ENCODE data around the gene LMF2.

LMF2 gene

DNA sequence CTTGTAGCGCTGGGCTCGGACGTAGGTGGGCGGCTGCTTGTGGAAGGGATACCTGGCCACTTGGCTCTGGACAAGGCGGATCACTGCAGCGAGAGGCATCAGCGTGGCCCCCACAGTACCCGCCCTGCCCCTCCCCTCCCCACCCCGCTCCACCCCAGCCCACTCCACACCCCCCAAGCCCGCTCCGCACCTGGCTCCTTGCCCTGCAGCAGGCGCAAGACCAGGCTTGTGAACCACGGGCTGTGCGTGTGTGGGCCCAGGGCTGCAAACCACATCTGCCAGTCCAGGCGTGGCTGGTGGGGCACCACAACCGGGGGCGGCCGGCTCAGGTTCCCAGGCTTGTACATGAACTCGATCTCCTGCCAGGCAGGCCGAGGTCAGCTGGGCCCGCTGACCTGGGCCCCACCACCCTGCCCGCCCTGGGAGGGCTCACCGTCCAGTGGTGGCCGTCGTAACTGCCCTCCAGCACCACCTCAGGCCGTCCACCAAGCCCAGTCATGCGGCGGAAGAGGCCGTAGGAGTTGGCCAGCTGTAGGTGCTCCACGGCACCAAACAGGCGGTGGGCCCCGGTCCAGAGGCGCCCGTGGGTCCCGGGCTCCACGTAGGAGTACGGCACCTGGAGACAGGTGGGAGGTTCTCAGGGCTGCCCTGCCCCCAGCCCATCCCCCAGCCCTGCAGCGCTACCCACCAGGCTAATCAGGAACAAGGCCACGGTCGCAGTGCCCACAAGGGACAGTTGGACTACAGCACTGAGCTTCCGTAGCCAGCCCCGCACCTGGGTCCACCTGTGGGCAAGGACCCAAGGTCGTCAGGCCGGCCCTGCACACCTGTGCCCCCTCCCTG, 2.9 kb downstream of the LMF2 start:
- DNase-seq (ENCODE audit: low read depth in 2 of 2), result no peak

DNA sequence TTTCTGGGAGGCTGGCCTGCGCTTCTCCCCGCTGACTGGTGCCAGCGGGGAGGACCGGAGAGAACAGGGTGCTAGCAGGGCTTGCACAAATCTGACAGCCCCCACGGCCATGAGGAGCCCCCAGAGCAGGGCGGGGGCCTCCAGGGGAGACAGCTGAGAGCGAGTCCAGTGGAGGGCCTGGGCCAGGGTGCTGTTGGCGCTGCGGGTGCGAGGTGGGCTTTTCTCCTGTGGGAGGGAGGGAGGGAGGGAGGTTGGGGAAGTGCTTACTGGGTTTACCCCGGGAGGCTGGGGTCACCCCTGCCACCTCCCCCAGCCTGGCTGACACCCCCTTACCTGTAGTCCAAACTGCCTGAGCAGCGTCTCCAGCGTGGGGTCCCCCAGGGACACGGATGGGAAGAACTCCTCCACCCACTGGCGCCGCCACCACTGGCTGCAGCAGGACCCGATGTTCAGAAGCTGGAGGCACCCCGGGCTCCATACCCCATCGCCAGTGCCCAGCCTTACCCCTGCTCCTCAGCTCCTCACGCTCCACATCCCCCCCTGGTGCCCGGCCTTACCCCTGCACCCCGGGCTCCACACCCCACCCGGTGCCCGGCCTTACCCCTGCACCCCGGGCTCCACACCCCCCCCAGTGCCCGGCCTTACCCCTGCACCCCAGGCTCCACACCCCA, 3.9 kb downstream of the LMF2 start:
- no peak for DNase-seq (ENCODE audit: low read depth in 2 of 2)

DNA sequence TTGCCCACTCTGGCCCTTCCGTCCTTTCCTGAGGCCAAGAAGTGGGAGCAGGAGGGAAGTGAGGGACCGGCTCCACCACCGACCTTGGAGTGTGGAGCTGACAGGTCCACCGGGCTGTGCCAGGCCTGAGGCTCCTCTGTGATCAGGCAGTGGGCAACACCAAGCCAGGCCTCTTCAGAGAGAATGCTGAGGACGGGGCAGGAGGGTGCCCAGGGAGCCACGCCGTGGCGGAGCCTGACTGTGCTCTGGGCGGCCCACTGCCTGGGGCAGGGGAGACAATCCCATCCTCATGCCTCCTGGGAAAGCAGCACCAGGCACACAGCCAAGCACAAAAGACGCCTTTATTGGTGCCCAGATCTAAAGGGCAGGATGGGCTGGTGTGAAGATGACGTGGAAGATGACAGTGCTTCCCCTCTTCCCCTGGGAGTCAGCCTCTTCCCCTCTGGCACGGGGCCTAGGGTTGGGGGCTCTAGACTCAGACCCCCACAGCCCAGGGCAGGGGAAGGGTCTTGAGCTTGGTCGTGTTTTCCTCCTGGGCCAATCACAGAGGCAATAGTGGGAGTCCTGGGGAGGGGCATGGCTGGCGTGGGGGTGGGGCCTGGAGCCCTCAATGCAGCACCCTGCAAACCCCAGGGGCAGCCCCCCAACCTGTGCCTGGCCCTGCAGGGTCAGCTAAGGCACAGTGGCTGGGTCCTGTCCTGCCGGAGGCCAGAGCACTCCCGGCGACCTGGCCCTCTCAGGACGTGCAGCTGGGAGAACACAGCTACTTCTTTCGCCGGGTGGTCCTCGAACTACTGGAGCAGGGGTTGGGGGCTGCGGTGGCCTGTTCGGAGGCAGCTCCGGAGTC, 4.7 kb downstream of the LMF2 start:
- DNase-seq (ENCODE audit: low read depth in 2 of 2), result no peak

DNA sequence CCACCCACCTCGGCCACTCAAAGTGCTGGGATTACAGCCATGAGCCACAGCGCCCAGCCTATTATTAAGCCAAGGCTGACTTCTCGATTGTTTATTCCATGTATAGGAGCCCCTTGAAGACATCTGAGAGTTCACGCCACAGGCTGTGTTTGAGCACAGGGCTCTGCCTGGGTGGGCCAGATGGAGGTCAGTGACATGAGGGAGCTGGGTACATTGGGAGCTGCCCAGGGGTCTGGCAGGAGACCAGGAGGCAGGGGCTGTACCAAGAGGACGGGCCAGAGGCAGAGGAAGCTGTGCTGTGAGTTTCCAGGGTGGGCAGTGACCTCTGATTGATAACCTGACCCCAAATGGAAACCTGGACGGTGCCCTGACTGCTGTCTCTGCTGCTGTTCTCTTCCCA, 5.4 kb downstream of the LMF2 start:
- DNase-seq (ENCODE audit: low read depth in 2 of 2), result no peak

DNA sequence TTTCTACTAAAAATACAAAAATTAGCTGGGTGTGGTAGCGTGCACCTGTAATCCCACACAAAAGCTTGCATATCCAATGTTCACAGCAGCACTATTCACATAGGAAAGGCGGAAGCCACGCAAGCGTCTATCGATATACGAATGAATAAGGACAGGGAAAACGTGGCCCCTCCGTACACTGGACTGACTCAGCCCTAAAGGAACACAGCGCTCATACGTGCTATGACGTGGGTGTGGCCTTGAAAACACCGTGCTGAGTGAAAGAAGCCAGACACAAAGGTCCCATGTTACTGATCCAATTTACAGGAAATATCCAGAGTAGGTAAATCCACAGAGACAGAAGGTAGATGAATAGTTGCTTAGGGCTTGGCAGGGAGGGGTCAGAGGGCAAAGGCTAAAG, 7.0 kb downstream of the LMF2 start:
- DNase-seq (ENCODE audit: low read depth in 2 of 2), result no peak

DNA sequence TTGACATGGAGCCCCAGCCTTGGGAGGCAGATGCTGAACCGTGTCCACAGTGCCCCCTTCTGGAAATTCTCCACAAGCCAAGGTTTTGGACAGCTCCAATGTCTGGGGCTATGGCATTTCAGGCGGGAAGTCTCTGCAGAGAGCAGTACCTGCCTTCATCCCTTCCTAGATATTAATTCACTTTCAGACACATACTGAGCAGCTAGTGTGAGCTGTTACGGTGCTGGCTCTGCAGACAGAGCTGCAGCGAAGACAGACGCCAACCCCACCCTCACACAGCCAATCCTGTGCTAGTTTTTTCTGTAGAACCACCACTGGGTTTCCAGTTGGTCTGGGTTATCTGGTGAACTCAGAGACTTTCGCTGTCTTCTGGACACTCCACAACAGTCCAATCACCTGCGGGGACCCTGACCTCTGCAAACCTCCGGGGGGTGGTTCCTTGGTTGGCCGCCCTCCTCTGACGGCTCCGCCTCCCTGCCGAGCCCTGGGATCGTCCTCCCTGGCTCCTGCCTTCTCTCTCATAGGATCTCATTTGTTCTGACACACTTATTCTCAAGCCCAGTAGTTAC, 9.1 kb downstream of the LMF2 start:
- peak; percentile 39 to 42 for DNase-seq (ENCODE audit: low read depth in 2 of 2)

DNA sequence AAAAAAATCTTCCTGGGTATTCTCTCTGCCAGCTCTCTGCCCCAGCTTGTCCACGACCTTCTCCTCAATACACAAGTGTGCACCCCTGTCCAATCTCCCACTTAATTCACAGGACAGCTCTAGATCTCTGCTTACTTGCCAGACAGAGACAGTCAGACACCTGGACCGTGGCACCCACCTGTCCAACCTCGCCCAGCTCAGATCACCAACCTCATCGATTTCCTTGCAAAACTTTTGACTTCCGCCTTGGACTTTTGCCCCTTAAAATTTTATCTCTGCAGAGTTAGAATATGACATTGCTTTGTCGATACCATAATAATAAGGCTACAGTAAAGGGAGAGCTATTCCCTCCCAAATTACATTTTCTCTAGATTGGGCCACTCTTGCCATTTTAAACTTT, 10.4 kb downstream of the LMF2 start:
- no peak for DNase-seq (ENCODE audit: low read depth in 2 of 2)

DNA sequence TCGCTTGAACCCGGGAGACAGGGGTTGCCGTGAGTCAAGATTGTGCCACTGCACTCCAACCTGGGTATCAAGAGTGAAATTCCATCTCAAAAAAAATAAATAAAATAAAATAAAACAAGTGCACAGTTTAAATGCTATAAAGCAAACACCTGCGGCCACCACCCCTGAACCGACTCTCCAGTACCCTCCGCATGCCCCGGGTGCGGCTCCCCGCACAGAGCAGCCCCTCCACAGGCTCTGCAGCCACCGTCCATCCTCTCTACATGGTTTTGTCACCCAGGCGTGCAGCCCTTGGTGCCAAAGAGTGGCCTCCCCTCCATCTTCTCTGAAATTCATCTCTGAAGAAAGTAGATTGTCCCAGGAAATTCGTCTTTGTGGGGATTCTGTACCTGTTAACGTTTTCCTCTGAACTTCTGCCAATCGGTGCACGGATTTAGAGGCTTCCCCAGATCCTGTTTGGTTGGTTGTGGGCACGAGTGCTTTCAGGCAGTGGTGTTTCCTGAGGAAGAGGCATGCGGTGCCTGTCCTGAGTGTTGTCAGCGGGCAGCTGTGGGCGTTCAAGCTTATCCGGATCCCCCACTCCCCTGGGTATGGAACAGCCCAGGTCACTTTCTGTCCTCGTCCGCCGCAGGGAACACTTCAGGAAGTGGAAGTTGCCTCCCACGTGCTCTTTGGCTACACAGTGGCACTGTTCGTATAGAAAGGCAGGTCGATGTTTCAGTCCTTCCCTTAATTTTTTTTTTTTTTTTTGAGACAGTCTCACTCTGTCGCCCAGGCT, 16.8 kb downstream of the LMF2 start:
- no peak for DNase-seq (ENCODE audit: low read depth in 2 of 2)

DNA sequence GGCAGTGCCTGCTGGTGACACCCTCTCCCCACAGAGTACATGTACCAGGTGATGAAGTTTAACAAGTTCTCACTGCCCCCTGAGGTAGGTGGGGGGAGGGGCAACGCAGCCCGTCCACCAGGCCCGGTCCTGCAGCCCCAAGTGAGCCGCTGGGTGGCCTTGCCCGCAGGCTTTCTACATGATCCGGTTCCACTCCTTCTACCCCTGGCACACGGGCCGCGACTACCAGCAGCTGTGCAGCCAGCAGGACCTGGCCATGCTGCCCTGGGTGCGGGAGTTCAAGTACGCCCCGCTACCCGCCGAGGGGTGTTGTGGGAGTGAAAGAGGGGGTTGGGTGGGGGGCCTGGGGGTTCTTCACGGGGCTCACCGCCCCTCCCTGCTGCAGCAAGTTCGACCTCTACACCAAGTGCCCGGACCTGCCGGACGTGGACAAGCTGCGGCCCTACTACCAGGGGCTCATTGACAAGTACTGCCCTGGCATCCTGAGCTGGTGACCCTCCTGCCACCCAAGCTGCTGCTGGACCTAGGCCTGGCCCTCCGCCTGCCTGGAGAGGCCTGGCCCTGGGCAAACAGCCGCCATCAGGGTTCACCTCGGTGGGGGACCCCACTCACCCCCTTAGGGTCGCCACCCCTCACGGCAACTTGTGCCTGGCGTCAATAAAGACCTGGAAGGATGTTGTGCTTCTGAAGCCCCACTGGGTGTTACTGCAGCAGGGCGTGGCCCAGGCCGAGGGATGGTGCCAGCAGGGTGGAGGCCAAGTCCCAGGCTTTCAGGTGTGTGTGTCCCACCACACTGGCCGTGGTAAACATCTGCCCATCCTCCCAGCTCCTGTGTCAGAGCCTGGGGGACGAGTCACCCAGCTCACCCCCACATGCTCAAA, 17.9 kb downstream of the LMF2 start:
- DNase-seq (ENCODE audit: low read depth in 2 of 2), result no peak

DNA sequence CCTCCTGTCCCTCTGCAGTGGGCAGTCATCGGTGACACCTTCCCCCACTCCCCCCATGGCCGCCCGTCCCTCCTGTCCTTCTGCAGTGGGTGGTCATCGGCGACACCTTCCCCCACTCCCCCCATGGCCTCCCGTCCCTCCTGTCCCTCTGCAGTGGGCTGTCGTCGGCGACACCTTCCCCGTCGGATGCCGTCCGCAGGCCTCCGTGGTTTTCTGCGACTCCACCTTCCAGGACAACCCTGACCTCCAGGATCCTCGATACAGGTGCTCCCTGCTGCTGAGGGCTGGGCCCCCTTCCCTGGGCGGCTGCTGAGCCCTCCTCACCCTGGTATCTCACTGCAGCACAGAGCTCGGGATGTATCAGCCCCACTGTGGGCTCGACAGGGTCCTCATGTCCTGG, 18.6 kb downstream of the LMF2 start:
- no peak for DNase-seq (ENCODE audit: low read depth in 2 of 2)

DNA sequence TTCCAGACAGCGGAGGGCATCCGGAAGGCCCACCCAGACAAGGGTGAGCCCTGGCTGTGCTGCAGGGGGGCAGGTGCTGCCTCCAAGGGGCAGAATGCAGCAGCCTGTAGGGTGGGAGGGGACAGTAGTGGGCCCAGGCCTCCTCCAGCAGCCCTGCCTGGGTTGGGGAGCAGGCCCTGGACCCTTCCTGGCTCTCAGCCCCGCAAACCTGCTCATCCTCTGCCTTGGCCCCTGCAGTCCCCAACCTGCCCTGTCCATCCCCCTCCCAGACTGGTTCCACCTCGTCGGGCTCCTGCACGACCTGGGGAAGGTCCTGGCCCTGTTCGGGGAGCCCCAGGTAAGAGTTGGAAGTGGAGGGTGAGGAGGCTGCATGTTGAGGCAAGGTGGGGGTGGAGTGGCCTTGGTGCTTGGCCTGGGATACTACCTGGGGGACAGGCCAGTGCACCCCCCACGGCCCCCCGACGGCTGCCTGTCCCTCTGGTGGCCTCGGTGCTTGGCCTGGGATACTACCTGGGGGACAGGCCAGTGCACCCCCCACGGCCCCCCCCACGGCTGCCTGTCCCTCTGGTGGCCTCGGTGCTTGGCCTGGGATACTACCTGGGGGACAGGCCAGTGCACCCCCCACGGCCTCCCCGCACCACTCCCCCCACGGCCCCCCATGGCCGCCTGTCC, 19.4 kb downstream of the LMF2 start:
- no peak for DNase-seq (ENCODE audit: low read depth in 2 of 2)

DNA sequence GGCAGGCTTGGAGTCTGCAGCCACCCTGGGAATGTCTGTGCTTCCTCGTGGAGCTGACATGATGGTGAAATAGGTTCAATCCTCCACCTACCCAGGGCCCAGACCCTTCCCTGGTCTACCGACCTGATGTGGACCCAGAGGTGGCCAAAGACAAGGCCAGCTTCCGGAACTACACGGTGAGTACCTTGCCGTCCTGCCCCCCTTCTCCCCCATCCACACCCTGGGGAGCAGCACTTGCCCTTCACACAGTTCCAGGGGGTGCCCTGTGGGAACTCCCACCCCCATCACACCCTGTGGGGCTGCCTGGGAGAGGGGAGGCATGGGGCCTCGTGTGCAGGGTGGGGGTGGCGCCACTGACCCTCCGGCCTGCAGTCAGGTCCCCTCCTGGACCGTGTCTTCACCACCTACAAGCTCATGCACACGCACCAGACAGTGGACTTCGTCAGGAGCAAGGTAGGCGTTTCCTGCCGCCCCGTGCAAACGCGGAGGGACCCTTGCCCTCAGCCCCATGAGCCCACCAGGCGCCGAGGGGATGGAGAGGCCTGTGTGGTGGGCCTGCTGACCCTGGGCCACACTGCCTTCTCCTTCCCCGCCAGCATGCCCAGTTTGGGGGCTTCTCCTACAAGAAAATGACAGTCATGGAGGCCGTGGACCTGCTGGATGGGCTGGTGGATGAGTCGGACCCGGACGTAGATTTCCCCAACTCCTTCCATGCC, 20.1 kb downstream of the LMF2 start:
- no peak for DNase-seq (ENCODE audit: low read depth in 2 of 2)

DNA sequence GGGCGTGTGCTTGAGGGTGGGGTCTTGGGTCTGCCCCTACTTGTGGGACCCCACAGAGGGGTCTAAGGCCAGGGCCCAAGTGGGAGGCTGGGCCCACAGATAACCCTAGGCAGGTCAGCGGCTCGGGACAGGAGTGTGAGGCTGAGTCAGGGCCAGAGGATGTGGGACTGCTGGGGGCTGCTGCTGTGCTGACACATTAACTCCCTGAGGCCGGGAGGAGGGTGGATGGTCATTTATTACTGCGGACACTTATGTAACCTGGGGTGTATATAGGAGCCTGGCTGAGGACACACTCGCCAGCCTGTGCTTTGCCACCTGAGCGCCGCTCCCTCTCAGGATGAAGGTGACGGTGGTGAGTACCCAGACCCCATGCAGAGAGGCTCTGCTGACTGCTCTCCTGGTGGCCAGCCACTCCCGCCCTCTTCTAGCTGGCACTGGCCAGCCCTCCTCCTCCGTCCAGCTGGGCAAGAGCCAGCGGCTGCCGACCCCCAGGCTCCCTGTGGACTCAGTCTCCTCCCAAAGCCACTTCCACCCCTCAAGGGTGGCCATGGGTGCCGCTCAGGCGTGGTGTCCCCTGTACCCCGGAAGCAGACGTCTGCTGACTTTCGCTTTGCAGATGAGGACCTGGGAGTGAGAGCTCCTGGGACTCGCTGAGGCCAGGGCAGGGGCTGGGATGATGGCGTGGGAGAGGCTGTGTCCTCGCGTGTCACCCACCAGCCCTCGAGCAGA, 20.8 kb downstream of the LMF2 start, which contains the start of gene MIOX:
Gene MIOX, plus strand, starts transcription at position 299 of the 729 bp plus-strand sequence. Its CDS starts 39 bp downstream, at position 338.
- DNase-seq (ENCODE audit: low read depth in 2 of 2), result no peak

DNA sequence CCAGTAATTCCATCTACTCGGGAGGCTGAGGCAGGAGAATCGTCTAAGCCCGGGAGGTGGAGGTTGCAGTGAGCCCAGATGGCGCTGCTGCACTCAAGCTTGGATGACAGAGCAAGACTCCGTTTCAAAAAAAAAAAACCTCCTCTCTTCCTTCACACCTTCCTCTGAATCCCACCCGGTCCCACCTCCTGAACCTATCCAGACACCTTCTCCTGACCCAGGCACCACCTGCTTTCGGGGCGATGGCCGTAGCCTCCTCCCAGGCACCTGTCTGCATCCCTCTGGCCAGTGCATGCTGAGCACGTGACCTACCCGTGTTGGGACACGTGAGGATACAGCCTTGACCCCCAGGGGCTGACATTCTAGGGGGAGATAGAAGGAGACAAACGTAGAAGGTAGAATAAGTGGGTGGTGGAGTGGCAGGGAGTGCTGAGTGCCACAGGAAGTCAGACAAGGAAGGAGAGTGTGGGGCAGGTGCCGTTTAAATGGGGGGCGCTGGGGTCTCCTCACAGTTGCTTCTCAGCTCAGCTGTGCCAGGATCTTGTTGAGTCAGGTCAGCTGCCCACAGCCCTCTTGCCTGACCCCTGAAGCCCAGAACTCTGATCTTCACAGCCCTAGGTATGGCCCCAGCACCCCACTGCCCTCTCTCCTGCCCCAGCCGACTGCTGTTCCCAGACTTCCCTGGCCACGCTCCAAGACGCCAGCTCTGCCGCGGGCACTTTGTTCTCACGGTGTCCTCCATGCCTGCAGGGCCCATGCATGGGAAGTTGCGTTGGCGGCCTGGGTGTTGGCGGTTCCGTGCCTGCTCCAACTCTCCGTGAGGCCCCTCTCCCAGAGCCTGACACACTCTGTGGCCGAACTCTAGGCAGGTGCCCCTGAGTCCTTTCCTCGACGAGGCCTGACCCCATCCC, 22.0 kb downstream of the LMF2 start:
- DNase-seq (ENCODE audit: low read depth in 2 of 2), result no peak

DNA sequence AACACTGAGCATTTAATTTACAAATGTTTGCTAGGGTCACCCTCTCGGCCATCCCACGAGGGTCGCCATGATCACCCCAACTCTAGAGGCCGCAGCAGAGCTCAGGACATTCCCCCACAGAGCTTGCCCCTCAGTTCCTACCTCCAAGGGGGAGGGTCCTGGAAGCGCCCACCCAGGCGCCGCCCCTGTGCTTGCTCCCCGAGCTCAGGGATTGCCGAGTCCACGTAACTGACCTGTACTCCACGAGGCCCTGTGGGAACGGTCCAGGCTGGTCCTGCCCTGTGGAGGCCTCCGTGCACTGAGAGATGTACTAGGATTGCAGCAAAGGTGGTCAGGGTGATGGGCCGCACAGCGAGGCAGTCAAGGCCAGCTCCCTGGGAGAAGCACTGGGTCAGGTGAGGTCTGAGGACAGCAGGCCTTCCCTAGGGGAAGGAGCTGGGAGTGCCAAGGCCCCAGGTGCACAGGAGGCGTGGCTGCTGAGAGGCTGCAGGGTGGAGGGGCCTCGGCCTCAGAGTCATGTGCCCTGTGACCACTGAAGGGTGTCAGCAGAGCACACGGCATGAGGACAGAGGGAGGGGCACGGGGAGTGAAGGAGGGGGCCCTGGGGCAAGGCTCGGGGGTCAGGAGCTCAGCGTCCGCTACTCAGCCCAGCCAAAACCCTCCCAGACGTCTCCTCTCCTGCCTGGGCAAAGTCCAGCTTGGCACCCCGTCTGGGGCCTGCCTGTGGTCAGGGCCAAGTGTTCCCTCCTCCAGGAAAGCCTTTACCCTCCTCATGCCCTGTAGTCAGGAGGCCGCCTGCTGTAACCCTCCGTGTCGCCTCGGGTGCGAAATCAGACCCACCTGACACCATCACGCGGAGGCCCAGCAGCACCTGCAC, 23.3 kb downstream of the LMF2 start:
- no peak for DNase-seq (ENCODE audit: low read depth in 2 of 2)

DNA sequence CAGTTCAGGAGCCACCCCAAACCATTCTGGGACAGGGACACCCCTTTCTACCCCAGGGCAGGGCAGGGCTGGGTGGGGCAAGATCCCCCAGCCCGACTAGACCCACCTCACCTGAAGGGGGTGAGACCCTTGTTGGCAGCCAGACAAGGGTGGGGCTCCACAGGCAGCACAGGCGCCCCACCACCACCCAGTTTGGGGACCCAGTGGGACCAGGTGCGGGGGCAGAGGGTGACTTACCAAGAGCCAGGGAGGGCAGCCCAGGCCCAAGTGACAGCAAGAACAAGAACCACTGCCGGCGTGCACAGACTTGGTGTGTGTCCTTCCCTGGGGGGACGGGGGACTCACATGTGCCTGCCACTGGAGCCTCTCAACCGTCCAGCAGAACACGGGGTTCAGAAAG, 23.9 kb downstream of the LMF2 start:
- no peak for DNase-seq (ENCODE audit: low read depth in 2 of 2)
